Tongue (tissue), 2 donors: ENCODE measurements around the gene GATA2. TPM values are rescaled to one million over a fixed set of nuclear protein-coding genes. Genes with fewer than 3 reads are reported as not detected.

Experiments
- DNase-seq: peaks from one replicate; pipeline ENCODE4 v3.0.0-alpha.2; 2015
- total RNA-seq: library from RNA; depleted of rRNA; stranded (reverse); fragments of >200 nt; gene quantifications from one replicate; pipeline ENCODE4 v1.2.3, GENCODE V29; 2014

Gene GATA2
- total RNA-seq, 1 donor from 2014 or later: 6.3 TPM

GRCh38 chr3:128473180-128473519 lies 19.9 kb downstream of the GATA2 start:
- peak; percentile 21 for DNase-seq

- no peak for DNase-seq
These were observed 20.4 kb downstream of the GATA2 start for GRCh38 chr3:128472449-128473179.

- no peak for DNase-seq
These were observed 21.3 kb downstream of the GATA2 start for GRCh38 chr3:128471720-128472119.

- no peak for DNase-seq
These were observed 21.9 kb downstream of the GATA2 start for GRCh38 chr3:128471110-128471509.

GRCh38 chr3:128470134-128470899 lies 22.7 kb downstream of the GATA2 start:
- DNase-seq: no peak

GRCh38 chr3:128469556-128469955 lies 23.4 kb downstream of the GATA2 start:
- no peak for DNase-seq

GRCh38 chr3:128468791-128469527 lies 24.0 kb downstream of the GATA2 start:
- DNase-seq: no peak

GRCh38 chr3:128468285-128468790 lies 24.7 kb downstream of the GATA2 start:
- DNase-seq: no peak

GRCh38 chr3:128466840-128467541 lies 26.0 kb downstream of the GATA2 start, which contains the start of gene DNAJB8:
Gene DNAJB8 (minus strand): TSS chr3:128466890. CDS start chr3:128463245, 3,645 bp downstream.
- no peak for DNase-seq

- DNase-seq: no peak
These were observed 28.3 kb downstream of the GATA2 start for GRCh38 chr3:128464702-128465101.

- DNase-seq: no peak
These were observed 28.8 kb downstream of the GATA2 start for GRCh38 chr3:128464188-128464587.

- DNase-seq: no peak
These were observed 29.2 kb downstream of the GATA2 start for GRCh38 chr3:128463771-128464170.

- DNase-seq: no peak
These were observed 29.6 kb downstream of the GATA2 start for GRCh38 chr3:128463354-128463753.

- DNase-seq: no peak
These were observed 30.1 kb downstream of the GATA2 start for GRCh38 chr3:128462931-128463330.

- DNase-seq: no peak
These were observed 30.6 kb downstream of the GATA2 start for GRCh38 chr3:128462341-128462910.

GRCh38 chr3:128461731-128462130 lies 31.3 kb downstream of the GATA2 start:
- DNase-seq: no peak

GRCh38 chr3:128459461-128459820 lies 33.6 kb downstream of the GATA2 start:
- no peak for DNase-seq

- DNase-seq: no peak
These were observed 34.1 kb downstream of the GATA2 start for GRCh38 chr3:128458746-128459460.

- no peak for DNase-seq
These were observed 35.1 kb downstream of the GATA2 start for GRCh38 chr3:128457937-128458336.

GRCh38 chr3:128456776-128457715 lies 36.0 kb downstream of the GATA2 start:
- peak; percentile 12 for DNase-seq
